Activated naive CD4-positive, alpha-beta T cell treated with anti-CD3 and anti-CD28 coated beads for 36 hours (primary cell): ENCODE data around the gene RSPO4. TPM values are rescaled to one million over a fixed set of nuclear protein-coding genes. Genes with fewer than 3 reads are reported as not detected.
A peak's percentile ranks its signal among the peaks of the same experiment; 100 is the strongest.
"Not testable (repeated sequence)": the region's sequence is repeated elsewhere in the genome, so short reads cannot be mapped to it uniquely, and the experiment has no call there.

Source experiments
- CTCF ChIA-PET: fragments of 350-600 bp; sonication (Branson Sonifier 250); formaldehyde crosslinking; loops from one replicate; lab custom pipeline; 2021; ENCODE audit warnings: antibody characterized with exemption; lab: Charles Lee
- DNase-seq: peaks from one replicate; pipeline ENCODE4 v3.0.0-alpha.2; 2020
- H3K27ac Mint-ChIP-seq: one replicate; pipeline ENCODE4 v1.8.0; 2021; ENCODE audit warnings: mild to moderate bottlenecking, mixed read lengths
- H3K27me3 Mint-ChIP-seq: one replicate; pipeline ENCODE4 v1.8.0; 2021; ENCODE audit warnings: low read depth, mixed read lengths
- H3K36me3 Mint-ChIP-seq: one replicate; pipeline ENCODE4 v1.8.0; 2021; ENCODE audit warnings: low read depth, mixed read lengths
- H3K4me1 Mint-ChIP-seq: one replicate; pipeline ENCODE4 v1.8.0; 2021; ENCODE audit warnings: low read depth, mixed read lengths
- H3K4me3 Mint-ChIP-seq: one replicate; pipeline ENCODE4 v1.8.0; 2021; ENCODE audit warnings: mild to moderate bottlenecking, moderate library complexity, mixed read lengths
- H3K9me3 Mint-ChIP-seq: one replicate; pipeline ENCODE4 v1.8.0; 2021; ENCODE audit warnings: mixed read lengths
- intact Hi-C: fragments of 100-400 bp; cut with micrococcal nuclease; formaldehyde crosslinking; loops from one replicate; pipeline ENCODE4 v1.15.1; 2023
- total RNA-seq, 2 experiments: library from RNA; stranded (reverse); gene quantifications; one replicate each; pipeline ENCODE4 v1.2.3, GENCODE V29; 2021

RSPO4 gene
- total RNA-seq, result not detected

GRCh38 chr20:1001911-1002681 is at the start of gene RSPO4:
RSPO4 (minus strand) TSS chr20:1002311; CDS start chr20:1002164, 147 bp downstream.
- intact Hi-C loops, result no loop called here
- Mint-ChIP-seq H3K4me3 (peak within 1 kb of the TSS; percentile 53), H3K9me3 (no peaks in the 10 kb centered on the region), H3K36me3 (no peaks in the 10 kb centered on the region), H3K4me1 (peaks cover 7% of the 10 kb centered on the region), H3K27ac (no peak within 1 kb of the TSS), H3K27me3 (peaks cover 36% of the 10 kb centered on the region)
- no peak for DNase-seq
- CTCF ChIA-PET, result no interaction called here

- Mint-ChIP-seq H3K27ac (no peak overlapping the region), H3K27me3 (no peaks in the 10 kb centered on the region), H3K9me3 (no peaks in the 10 kb centered on the region), H3K4me1 (no peaks in the 10 kb centered on the region), H3K36me3 (no peaks in the 10 kb centered on the region), H3K4me3 (no peak overlapping the region)
- CTCF ChIA-PET, result no interaction called here
- DNase-seq, result no peak
- intact Hi-C loops, result no loop called here
Measured at GRCh38 chr20:1050440-1050839, 48.3 kb upstream of the RSPO4 start.

GRCh38 chr20:1045860-1046418 is 43.8 kb upstream of the RSPO4 start:
- H3K27ac Mint-ChIP-seq, result no peak overlapping the region
- no peaks in the 10 kb centered on the region for H3K36me3 Mint-ChIP-seq
- H3K4me1 Mint-ChIP-seq, result no peaks in the 10 kb centered on the region
- DNase-seq, result no peak
- no peaks in the 10 kb centered on the region for H3K27me3 Mint-ChIP-seq
- H3K9me3 Mint-ChIP-seq, result no peaks in the 10 kb centered on the region
- no peak overlapping the region for H3K4me3 Mint-ChIP-seq
- CTCF ChIA-PET, result interaction anchor here (0.6 kb wide), 1 partner anchor 76 kb away, joined by 3 read pairs; no protein-coding TSS in a partner anchor
- intact Hi-C loops, result no loop called here

- Mint-ChIP-seq H3K36me3 (no peaks in the 10 kb centered on the region), H3K4me3 (no peak overlapping the region), H3K9me3 (no peaks in the 10 kb centered on the region), H3K27ac (no peak overlapping the region), H3K4me1 (no peaks in the 10 kb centered on the region), H3K27me3 (no peaks in the 10 kb centered on the region)
- DNase-seq, result no peak
- intact Hi-C loops, result no loop called here
- CTCF ChIA-PET, result interaction anchor here (0.9 to 1.2 kb wide), 2 partner anchors 9 to 13 kb away, joined by 3 read pairs; no protein-coding TSS in a partner anchor
Measured at GRCh38 chr20:1041845-1042390, 39.8 kb upstream of the RSPO4 start.

- H3K4me3 Mint-ChIP-seq, result no peak overlapping the region
- CTCF ChIA-PET, result no interaction called here
- DNase-seq, result no peak
- intact Hi-C loops, result no loop called here
- H3K27ac Mint-ChIP-seq, result no peak overlapping the region
- H3K36me3 Mint-ChIP-seq, result no peaks in the 10 kb centered on the region
- peaks cover 15% of the 10 kb centered on the region for H3K27me3 Mint-ChIP-seq
- H3K9me3 Mint-ChIP-seq, result no peaks in the 10 kb centered on the region
- H3K4me1 Mint-ChIP-seq, result no peaks in the 10 kb centered on the region
Measured at GRCh38 chr20:1038205-1038604, 36.1 kb upstream of the RSPO4 start.

- Mint-ChIP-seq H3K4me1 (no peaks in the 10 kb centered on the region), H3K36me3 (no peaks in the 10 kb centered on the region), H3K27me3 (peaks cover 15% of the 10 kb centered on the region), H3K4me3 (no peak overlapping the region), H3K9me3 (no peaks in the 10 kb centered on the region), H3K27ac (no peak overlapping the region)
- intact Hi-C loops, result no loop called here
- CTCF ChIA-PET, result interaction anchor here (1.4 kb wide), 1 partner anchor 72 kb away, joined by 3 read pairs; no protein-coding TSS in a partner anchor
- no peak for DNase-seq
Measured at GRCh38 chr20:1037039-1037438, 34.9 kb upstream of the RSPO4 start.

- H3K4me3 Mint-ChIP-seq, result no peak overlapping the region
- intact Hi-C loops, result no loop called here
- no peaks in the 10 kb centered on the region for H3K9me3 Mint-ChIP-seq
- no peak for DNase-seq
- H3K27me3 Mint-ChIP-seq, result peaks cover 15% of the 10 kb centered on the region
- no peak overlapping the region for H3K27ac Mint-ChIP-seq
- H3K4me1 Mint-ChIP-seq, result no peaks in the 10 kb centered on the region
- CTCF ChIA-PET, result no interaction called here
- no peaks in the 10 kb centered on the region for H3K36me3 Mint-ChIP-seq
Measured at GRCh38 chr20:1035466-1035865, 33.4 kb upstream of the RSPO4 start.

GRCh38 chr20:1034415-1034789 is 32.3 kb upstream of the RSPO4 start:
- intact Hi-C loops, result no loop called here
- no peaks in the 10 kb centered on the region for H3K36me3 Mint-ChIP-seq
- no peaks in the 10 kb centered on the region for H3K9me3 Mint-ChIP-seq
- DNase-seq, result no peak
- peaks cover 15% of the 10 kb centered on the region for H3K27me3 Mint-ChIP-seq
- CTCF ChIA-PET, result no interaction called here
- no peaks in the 10 kb centered on the region for H3K4me1 Mint-ChIP-seq
- H3K4me3 Mint-ChIP-seq, result no peak overlapping the region
- H3K27ac Mint-ChIP-seq, result no peak overlapping the region

- no peaks in the 10 kb centered on the region for H3K4me1 Mint-ChIP-seq
- intact Hi-C loops, result no loop called here
- no peak overlapping the region for H3K4me3 Mint-ChIP-seq
- H3K27ac Mint-ChIP-seq, result no peak overlapping the region
- H3K27me3 Mint-ChIP-seq, result peaks cover 15% of the 10 kb centered on the region
- no peaks in the 10 kb centered on the region for H3K9me3 Mint-ChIP-seq
- peak; percentile 15 for DNase-seq
- CTCF ChIA-PET, result no interaction called here
- no peaks in the 10 kb centered on the region for H3K36me3 Mint-ChIP-seq
Measured at GRCh38 chr20:1033751-1034414, 31.8 kb upstream of the RSPO4 start.

GRCh38 chr20:1029980-1030379 is 27.9 kb upstream of the RSPO4 start:
- H3K4me1 Mint-ChIP-seq, result no peaks in the 10 kb centered on the region
- no peak overlapping the region for H3K4me3 Mint-ChIP-seq
- CTCF ChIA-PET, result interaction anchor here (1.0 kb wide), 1 partner anchor 184 kb away, joined by 3 read pairs; no protein-coding TSS in a partner anchor
- no peak overlapping the region for H3K27ac Mint-ChIP-seq
- DNase-seq, result no peak
- no peaks in the 10 kb centered on the region for H3K9me3 Mint-ChIP-seq
- H3K27me3 Mint-ChIP-seq, result peaks cover 8% of the 10 kb centered on the region
- intact Hi-C loops, result no loop called here
- no peaks in the 10 kb centered on the region for H3K36me3 Mint-ChIP-seq

GRCh38 chr20:1026214-1026613 is 24.1 kb upstream of the RSPO4 start:
- H3K9me3 Mint-ChIP-seq, H3K4me1 Mint-ChIP-seq, H3K27me3 Mint-ChIP-seq, H3K27ac Mint-ChIP-seq, CTCF ChIA-PET, H3K4me3 Mint-ChIP-seq, H3K36me3 Mint-ChIP-seq, intact Hi-C loops, DNase-seq: not testable (repeated sequence)

- intact Hi-C loops, result no loop called here
- no peak overlapping the region for H3K4me3 Mint-ChIP-seq
- no peak overlapping the region for H3K27ac Mint-ChIP-seq
- H3K4me1 Mint-ChIP-seq, result no peaks in the 10 kb centered on the region
- CTCF ChIA-PET, result no interaction called here
- H3K9me3 Mint-ChIP-seq, result no peaks in the 10 kb centered on the region
- DNase-seq, result no peak
- H3K27me3 Mint-ChIP-seq, result no peaks in the 10 kb centered on the region
- no peaks in the 10 kb centered on the region for H3K36me3 Mint-ChIP-seq
Measured at GRCh38 chr20:1022871-1023270, 20.8 kb upstream of the RSPO4 start.
